Measurements from ENCODE around the gene MME.

DNA sequence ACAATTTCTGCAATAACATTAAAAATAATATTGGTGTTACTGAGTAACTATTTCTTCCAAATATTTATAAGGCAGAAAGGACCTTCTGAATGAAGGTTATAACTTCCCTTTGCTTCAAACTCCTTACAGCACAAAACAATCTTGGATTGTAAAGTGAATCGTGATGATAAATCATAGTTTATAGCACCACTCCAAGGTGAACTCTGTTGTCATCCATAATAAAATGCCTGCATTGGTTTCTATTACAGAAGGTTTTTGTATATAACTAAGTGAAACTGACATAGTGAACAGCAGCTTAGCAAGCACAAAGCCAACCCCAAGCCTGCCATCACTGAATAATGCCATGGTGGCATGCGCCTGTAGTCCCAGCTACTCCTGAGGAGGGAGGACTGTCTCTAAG lies 86.3 kb downstream of the MME start:
- no peak for TF ChIP-seq YY1 (IDR thresholded peaks at IDR 0.05; ENCODE audit: low read depth)
- TF ChIP-seq, protein P1, sequence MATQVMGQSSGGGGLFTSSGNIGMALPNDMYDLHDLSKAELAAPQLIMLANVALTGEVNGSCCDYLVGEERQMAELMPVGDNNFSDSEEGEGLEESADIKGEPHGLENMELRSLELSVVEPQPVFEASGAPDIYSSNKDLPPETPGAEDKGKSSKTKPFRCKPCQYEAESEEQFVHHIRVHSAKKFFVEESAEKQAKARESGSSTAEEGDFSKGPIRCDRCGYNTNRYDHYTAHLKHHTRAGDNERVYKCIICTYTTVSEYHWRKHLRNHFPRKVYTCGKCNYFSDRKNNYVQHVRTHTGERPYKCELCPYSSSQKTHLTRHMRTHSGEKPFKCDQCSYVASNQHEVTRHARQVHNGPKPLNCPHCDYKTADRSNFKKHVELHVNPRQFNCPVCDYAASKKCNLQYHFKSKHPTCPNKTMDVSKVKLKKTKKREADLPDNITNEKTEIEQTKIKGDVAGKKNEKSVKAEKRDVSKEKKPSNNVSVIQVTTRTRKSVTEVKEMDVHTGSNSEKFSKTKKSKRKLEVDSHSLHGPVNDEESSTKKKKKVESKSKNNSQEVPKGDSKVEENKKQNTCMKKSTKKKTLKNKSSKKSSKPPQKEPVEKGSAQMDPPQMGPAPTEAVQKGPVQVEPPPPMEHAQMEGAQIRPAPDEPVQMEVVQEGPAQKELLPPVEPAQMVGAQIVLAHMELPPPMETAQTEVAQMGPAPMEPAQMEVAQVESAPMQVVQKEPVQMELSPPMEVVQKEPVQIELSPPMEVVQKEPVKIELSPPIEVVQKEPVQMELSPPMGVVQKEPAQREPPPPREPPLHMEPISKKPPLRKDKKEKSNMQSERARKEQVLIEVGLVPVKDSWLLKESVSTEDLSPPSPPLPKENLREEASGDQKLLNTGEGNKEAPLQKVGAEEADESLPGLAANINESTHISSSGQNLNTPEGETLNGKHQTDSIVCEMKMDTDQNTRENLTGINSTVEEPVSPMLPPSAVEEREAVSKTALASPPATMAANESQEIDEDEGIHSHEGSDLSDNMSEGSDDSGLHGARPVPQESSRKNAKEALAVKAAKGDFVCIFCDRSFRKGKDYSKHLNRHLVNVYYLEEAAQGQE (IDR thresholded peaks at IDR 0.05; ENCODE audit: low read depth): no peak
- TF ChIP-seq CREB1 (IDR thresholded peaks at IDR 0.05; ENCODE audit: low read depth): no peak
- TF ChIP-seq, protein P2, sequence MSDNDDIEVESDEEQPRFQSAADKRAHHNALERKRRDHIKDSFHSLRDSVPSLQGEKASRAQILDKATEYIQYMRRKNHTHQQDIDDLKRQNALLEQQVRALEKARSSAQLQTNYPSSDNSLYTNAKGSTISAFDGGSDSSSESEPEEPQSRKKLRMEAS (IDR thresholded peaks at IDR 0.05): no peak
- no peak for TF ChIP-seq NFIC (IDR thresholded peaks at IDR 0.05)
- no peak for TF ChIP-seq EGR1 (IDR thresholded peaks at IDR 0.05)
- no peak for TF ChIP-seq TAF1 (IDR thresholded peaks at IDR 0.05; ENCODE audit: low read depth)

Data from Ishikawa (cell line).